ENCODE results near the gene IL11RA.

GRCh38 chr9:34636791-34637355 lies 15.1 kb upstream of the IL11RA start:
- TF ChIP-seq FOXK2 (IDR thresholded peaks at IDR 0.05) (no peak), SUZ12 (IDR thresholded peaks at IDR 0.05) (no peak), FOXM1 (IDR thresholded peaks at IDR 0.05; ENCODE audit: borderline replicate concordance) (no peak), BHLHE40 (IDR thresholded peaks at IDR 0.05; ENCODE audit: borderline replicate concordance) (no peak), HDGF (IDR thresholded peaks at IDR 0.05; ENCODE audit: borderline replicate concordance) (no peak), FOXA1 (IDR thresholded peaks at IDR 0.05) (no peak), SP1 (IDR thresholded peaks at IDR 0.05) (no peak), NFRKB (IDR thresholded peaks at IDR 0.05) (no peak), CTBP1 (IDR thresholded peaks at IDR 0.05; ENCODE audit: borderline replicate concordance) (no peak), TARDBP (IDR thresholded peaks at IDR 0.05) (no peak), ZNF384 (IDR thresholded peaks at IDR 0.05) (no peak), LEF1 (IDR thresholded peaks at IDR 0.05; ENCODE audit: borderline replicate concordance) (no peak), ELF4 (IDR thresholded peaks at IDR 0.05) (no peak), ARNT (IDR thresholded peaks at IDR 0.05) (no peak)
